OCI-LY1 (cell line): ENCODE measurements around the gene RABGEF1.

Experiments
- H2AFZ ChIP-seq: fragments of 200-600 bp; sonication (generic), shearing (Covaris generic); 2 replicates; pipeline ENCODE4 v1.6.0; 2014; ENCODE audit warnings: antibody characterized with exemption, mild to moderate bottlenecking, low read length
- H3F3A ChIP-seq: fragments of 200-600 bp; sonication (generic), shearing (Covaris generic); 2 replicates; pipeline ENCODE4 v1.6.0; 2014; ENCODE audit warnings: mild to moderate bottlenecking, antibody characterized with exemption, low read length, moderate library complexity; ENCODE audit not compliant: insufficient read depth
- H3K27ac ChIP-seq: fragments of 200-600 bp; sonication (generic); 2 replicates; pipeline ENCODE4 v1.5.1; 2014; ENCODE audit warnings: low read length, mixed run types, mild to moderate bottlenecking, low read depth; ENCODE audit not compliant: poor library complexity, severe bottlenecking
- H3K27me3 ChIP-seq: fragments of 200-600 bp; sonication (generic); 2 replicates; pipeline ENCODE4 v1.6.0; 2014; ENCODE audit warnings: antibody characterized with exemption, mild to moderate bottlenecking, low read length, moderate library complexity; ENCODE audit not compliant: insufficient read depth
- H3K36me3 ChIP-seq: fragments of 200-600 bp; sonication (generic); 2 replicates; pipeline ENCODE4 v1.6.1; 2014; ENCODE audit warnings: mild to moderate bottlenecking, antibody characterized with exemption, low read length, moderate library complexity, mixed read lengths; ENCODE audit not compliant: insufficient read depth
- H3K4me1 ChIP-seq: fragments of 200-600 bp; sonication (generic); 2 replicates; pipeline ENCODE4 v1.5.1; 2014; ENCODE audit warnings: mild to moderate bottlenecking, low read length, moderate library complexity; ENCODE audit not compliant: insufficient read depth, severe bottlenecking
- H3K4me2 ChIP-seq: fragments of 200-600 bp; sonication (generic), shearing (Covaris generic); 2 replicates; pipeline ENCODE4 v1.6.1; 2014; ENCODE audit warnings: low read length
- H3K4me3 ChIP-seq: fragments of 200-600 bp; sonication (generic); 2 replicates; pipeline ENCODE4 v1.5.1; 2014; ENCODE audit warnings: low read length, low read depth, mild to moderate bottlenecking, mixed read lengths; ENCODE audit not compliant: poor library complexity, severe bottlenecking
- H3K79me2 ChIP-seq: fragments of 200-600 bp; shearing (Covaris generic); 2 replicates; pipeline ENCODE4 v1.6.1; 2016; ENCODE audit warnings: mixed run types, low read length, mixed read lengths; ENCODE audit not compliant: insufficient read depth
- H3K9ac ChIP-seq: fragments of 200-600 bp; sonication (generic), shearing (Covaris generic); 2 replicates; pipeline ENCODE4 v1.6.1; 2014; ENCODE audit warnings: mild to moderate bottlenecking, low read length, mixed read lengths
- H3K9me2 ChIP-seq: fragments of 200-600 bp; sonication (generic), shearing (Covaris generic); 2 replicates; pipeline ENCODE4 v1.6.1; 2014; ENCODE audit warnings: low read depth, mild to moderate bottlenecking, low read length, mixed read lengths
- H3K9me3 ChIP-seq: fragments of 200-600 bp; shearing (Covaris generic); 2 replicates; pipeline ENCODE4 v1.6.1; 2014; ENCODE audit warnings: low read length, mixed read lengths
- H4K20me1 ChIP-seq: fragments of 200-600 bp; sonication (generic), shearing (Covaris generic); 2 replicates; pipeline ENCODE4 v1.6.0; 2016; ENCODE audit warnings: mild to moderate bottlenecking, low read length; ENCODE audit not compliant: insufficient read depth
- CTCF ChIP-seq: fragments of 200-600 bp; sonication (generic), shearing (Covaris generic); IDR thresholded peaks from 2 replicates; pipeline ENCODE4 v1.5.1; 2017; ENCODE audit warnings: mild to moderate bottlenecking, antibody characterized with exemption, low read length, moderate library complexity, mixed read lengths
- EZH2 ChIP-seq: fragments of 200-600 bp; sonication (generic), shearing (Covaris generic); IDR thresholded peaks from 2 replicates; pipeline ENCODE4 v1.8.0; 2017; ENCODE audit warnings: borderline replicate concordance, mixed run types, mild to moderate bottlenecking, antibody characterized with exemption, low read length, moderate library complexity, mixed read lengths

The RABGEF1 gene

GRCh38 chr7:66731986-66732385, 8.5 kb upstream of the RABGEF1 start:
- no peaks in the 10 kb centered on the region for H3F3A ChIP-seq
- H3K9me3 ChIP-seq = 0 out of 2 replicates have a peak, but pooled peaks cover 4% of the 10 kb centered on the region
- no peak overlapping the region for H3K9ac ChIP-seq
- H3K27me3 ChIP-seq = no peaks in the 10 kb centered on the region
- H2AFZ ChIP-seq = no peak overlapping the region
- TF ChIP-seq CTCF (no peak), EZH2 (no peak)
- no peak overlapping the region for H3K4me2 ChIP-seq
- no peaks in the 10 kb centered on the region for H4K20me1 ChIP-seq
- peaks cover 20% of the 10 kb centered on the region for H3K36me3 ChIP-seq
- no peaks in the 10 kb centered on the region for H3K9me2 ChIP-seq
- H3K4me1 ChIP-seq = peaks cover 6% of the 10 kb centered on the region
- H3K79me2 ChIP-seq = no peaks in the 10 kb centered on the region
- no peak overlapping the region for H3K27ac ChIP-seq
- H3K4me3 ChIP-seq = no peak overlapping the region

GRCh38 chr7:66732439-66732838, 8.1 kb upstream of the RABGEF1 start:
- Histone ChIP-seq H3K9ac (no peak overlapping the region), H3K4me1 (peaks cover 10% of the 10 kb centered on the region), H2AFZ (no peak overlapping the region), H3K36me3 (peaks cover 20% of the 10 kb centered on the region), H3K4me3 (no peak overlapping the region), H3K9me2 (no peaks in the 10 kb centered on the region), H3F3A (no peaks in the 10 kb centered on the region), H3K4me2 (no peak overlapping the region), H4K20me1 (no peaks in the 10 kb centered on the region), H3K9me3 (0 out of 2 replicates have a peak, but pooled peaks cover 4% of the 10 kb centered on the region), H3K27ac (no peak overlapping the region), H3K79me2 (no peaks in the 10 kb centered on the region), H3K27me3 (no peaks in the 10 kb centered on the region)
- no peak for TF ChIP-seq EZH2
- no peak for TF ChIP-seq CTCF

- H3K9me2 ChIP-seq = no peaks in the 10 kb centered on the region
- no peak overlapping the region for H3K4me2 ChIP-seq
- no peaks in the 10 kb centered on the region for H4K20me1 ChIP-seq
- peaks cover 20% of the 10 kb centered on the region for H3K36me3 ChIP-seq
- H3K27me3 ChIP-seq = no peaks in the 10 kb centered on the region
- peaks cover 25% of the 10 kb centered on the region for H3K4me1 ChIP-seq
- no peak overlapping the region for H3K27ac ChIP-seq
- no peak overlapping the region for H2AFZ ChIP-seq
- H3K9me3 ChIP-seq = 0 out of 2 replicates have a peak, but pooled peaks cover 4% of the 10 kb centered on the region
- no peak overlapping the region for H3K4me3 ChIP-seq
- H3K9ac ChIP-seq = no peak overlapping the region
- H3F3A ChIP-seq = no peaks in the 10 kb centered on the region
- no peaks in the 10 kb centered on the region for H3K79me2 ChIP-seq
- TF ChIP-seq CTCF (no peak), EZH2 (no peak)
These were observed 6.5 kb upstream of the RABGEF1 start for GRCh38 chr7:66734006-66734405.
